GM23338 (cell line): Measurements from ENCODE around the gene ST8SIA1. TPM values are rescaled to one million over a fixed set of nuclear protein-coding genes. Genes with fewer than 3 reads are reported as not detected.

Experiments
- ATAC-seq: fragments of 200-7000 bp; cut with Tn5 transposase; 3 replicates; pipeline ENCODE4 v1.9.1; 2020
- DNase-seq: peaks from one replicate; pipeline ENCODE4 v3.0.0-alpha.2; 2015; ENCODE audit warnings: low spot score
- H2AFZ ChIP-seq: fragments of 200-600 bp; sonication (generic); 2 replicates; pipeline ENCODE4 v1.8.0; 2016; ENCODE audit warnings: antibody characterized with exemption, mild to moderate bottlenecking, moderate library complexity
- H3F3A ChIP-seq: fragments of 200-600 bp; sonication (generic); replicated peaks from 2 replicates; pipeline ENCODE4 v1.8.0; 2017; ENCODE audit warnings: antibody characterized with exemption, mixed run types, low read depth
- H3K27ac ChIP-seq: fragments of 200-600 bp; sonication (generic); 2 replicates; pipeline ENCODE4 v1.6.1; 2016; ENCODE audit warnings: low read depth
- H3K27me3 ChIP-seq: fragments of 200-600 bp; sonication (generic); 2 replicates; pipeline ENCODE4 v1.8.0; 2016; ENCODE audit warnings: mild to moderate bottlenecking, mixed run types, moderate library complexity; ENCODE audit not compliant: insufficient read depth
- H3K36me3 ChIP-seq: fragments of 200-600 bp; sonication (generic); 2 replicates; pipeline ENCODE4 v1.8.0; 2016; ENCODE audit warnings: mild to moderate bottlenecking; ENCODE audit not compliant: insufficient read depth
- H3K4me1 ChIP-seq: fragments of 200-600 bp; sonication (generic); 2 replicates; pipeline ENCODE4 v1.8.0; 2016; ENCODE audit warnings: mild to moderate bottlenecking, moderate library complexity; ENCODE audit not compliant: insufficient read depth
- H3K4me2 ChIP-seq: fragments of 200-600 bp; sonication (generic); 2 replicates; pipeline ENCODE4 v1.7.1; 2017; ENCODE audit warnings: mixed run types
- H3K4me3 ChIP-seq: fragments of 200-600 bp; sonication (generic); 2 replicates; pipeline ENCODE4 v1.6.1; 2016; ENCODE audit warnings: mixed run types
- H3K79me2 ChIP-seq: fragments of 200-600 bp; sonication (generic); replicated peaks from 2 replicates; pipeline ENCODE4 v1.8.0; 2017; ENCODE audit warnings: mild to moderate bottlenecking; ENCODE audit not compliant: insufficient read depth
- H3K9me2 ChIP-seq: fragments of 200-600 bp; sonication (generic); 2 replicates; pipeline ENCODE4 v1.8.0; 2017; ENCODE audit not compliant: insufficient read depth
- H4K20me1 ChIP-seq: fragments of 200-600 bp; sonication (generic); replicated peaks from 2 replicates; pipeline ENCODE4 v1.8.0; 2017; ENCODE audit warnings: mild to moderate bottlenecking; ENCODE audit not compliant: insufficient read depth
- H3K27ac Mint-ChIP-seq: 2 replicates; pipeline ENCODE4 v1.8.0; 2020; ENCODE audit warnings: inconsistent platforms, mild to moderate bottlenecking, moderate library complexity, mixed read lengths
- H3K27me3 Mint-ChIP-seq: 3 replicates; pipeline ENCODE4 v1.8.0; 2022; ENCODE audit warnings: low read depth, mild to moderate bottlenecking, moderate library complexity, mixed read lengths, inconsistent platforms; ENCODE audit not compliant: insufficient read depth, poor library complexity
- H3K36me3 Mint-ChIP-seq: 3 replicates; pipeline ENCODE4 v1.8.0; 2021; ENCODE audit warnings: low read depth, mild to moderate bottlenecking, inconsistent platforms, moderate library complexity, mixed read lengths
- H3K4me1 Mint-ChIP-seq: 3 replicates; pipeline ENCODE4 v1.8.0; 2020; ENCODE audit warnings: mild to moderate bottlenecking, inconsistent platforms, mixed read lengths
- H3K4me3 Mint-ChIP-seq: 3 replicates; pipeline ENCODE4 v1.8.0; 2021; ENCODE audit warnings: moderate library complexity, mild to moderate bottlenecking, inconsistent platforms, mixed read lengths
- H3K9me3 Mint-ChIP-seq: 3 replicates; pipeline ENCODE4 v1.8.0; 2020; ENCODE audit warnings: moderate library complexity, mild to moderate bottlenecking, inconsistent platforms, mixed read lengths
- CTCF ChIP-seq, 2 experiments: fragments of 200-600 bp in 1 of 2; sonication (generic) in 1 of 2; conservative IDR thresholded peaks; 2 replicates each; pipeline versions ENCODE4 v1.5.1 to v1.6.1; 2016 to 2017; ENCODE audit warnings: antibody characterized with exemption in 2 of 2, low read depth in 2 of 2, mild to moderate bottlenecking in 2 of 2, moderate library complexity in 1 of 2
- EZH2 ChIP-seq: fragments of 200-600 bp; sonication (generic); IDR thresholded peaks from one replicate; pipeline ENCODE4 v1.8.0; 2017; ENCODE audit warnings: antibody characterized with exemption, mild to moderate bottlenecking, low read depth; ENCODE audit not compliant: unreplicated experiment
- EZH2phosphoT487 ChIP-seq: fragments of 200-600 bp; sonication (generic); IDR thresholded peaks from one replicate; pipeline ENCODE4 v1.8.1; 2018; ENCODE audit warnings: antibody characterized with exemption; ENCODE audit not compliant: unreplicated experiment
- JUNB ChIP-seq: IDR thresholded peaks from one replicate; pipeline ENCODE4 v1.6.1; 2016; ENCODE audit warnings: antibody characterized with exemption; ENCODE audit not compliant: unreplicated experiment
- NANOG ChIP-seq: IDR thresholded peaks from 2 replicates; pipeline ENCODE4 v1.6.1; 2016; ENCODE audit warnings: antibody characterized with exemption, borderline replicate concordance
- POLR2AphosphoS5 ChIP-seq: IDR thresholded peaks from 2 replicates; pipeline ENCODE4 v1.6.1; 2016; ENCODE audit warnings: antibody characterized with exemption, low read depth
- ZNF114 ChIP-seq: fragments of 250-450 bp; sonication (Bioruptor Pico); IDR thresholded peaks from 2 replicates; pipeline ENCODE4 v1.5.0; 2020; ENCODE audit warnings: mild to moderate bottlenecking, moderate library complexity
- ZNF331 ChIP-seq: fragments of 250-450 bp; sonication (Bioruptor Pico); IDR thresholded peaks from 2 replicates; pipeline ENCODE4 v1.5.0; 2020; ENCODE audit warnings: low read depth, mild to moderate bottlenecking, moderate library complexity
- polyA plus RNA-seq: library from polyadenylated mRNA; unstranded; fragments of >200 nt; fragmentation: Nextera tagmentation; extraction: Ambion mirVana; gene quantifications from 2 replicates; pipeline ENCODE4 v1.2.1, GENCODE V29; 2016
- total RNA-seq: library from RNA; depleted of rRNA; stranded (reverse); fragments of >200 nt; shearing (Covaris generic); gene quantifications from 2 replicates; pipeline ENCODE4 v1.2.3, GENCODE V29; 2014
- TF ChIP-seq, protein P1 (sequence below): IDR thresholded peaks from 2 replicates; pipeline ENCODE4 v1.6.1; 2016; ENCODE audit warnings: antibody characterized with exemption

ST8SIA1 gene
- total and polyA plus RNA-seq, 2 experiments from 2014 or later: 2.5 to 5.1 TPM

GRCh38 chr12:22282283-22282682 lies 52.2 kb downstream of the ST8SIA1 start:
- Mint-ChIP-seq H3K27me3 (no peaks in the 10 kb centered on the region), H3K27ac (no peak overlapping the region), H3K36me3 (peaks cover 3% of the 10 kb centered on the region; the same call in 2 of the 3 replicates), H3K9me3 (peaks cover 4% of the 10 kb centered on the region; the same call in 2 of the 3 replicates), H3K4me1 (peaks cover 6% of the 10 kb centered on the region), H3K4me3 (no peak overlapping the region)
- ATAC-seq (no peak), DNase-seq (no peak)
- no peaks in the 10 kb centered on the region for H3K27me3 ChIP-seq
- no peak overlapping the region for H2AFZ ChIP-seq
- no peaks in the 10 kb centered on the region for H4K20me1 ChIP-seq
- H3F3A ChIP-seq: no peaks in the 10 kb centered on the region
- no peak overlapping the region for H3K4me3 ChIP-seq
- no peak overlapping the region for H3K4me2 ChIP-seq
- no peaks in the 10 kb centered on the region for H3K79me2 ChIP-seq
- TF ChIP-seq EZH2 (no peak), ZNF331 (CRISPR knock-in tag) (no peak), NANOG (no peak), EZH2phosphoT487 (no peak), CTCF (conservative IDR thresholded peaks at IDR 0.05; ENCODE audit: low read depth in 2 of 2) (no peak), ZNF114 (CRISPR knock-in tag) (no peak), POLR2AphosphoS5 (no peak)
- TF ChIP-seq, protein P1, sequence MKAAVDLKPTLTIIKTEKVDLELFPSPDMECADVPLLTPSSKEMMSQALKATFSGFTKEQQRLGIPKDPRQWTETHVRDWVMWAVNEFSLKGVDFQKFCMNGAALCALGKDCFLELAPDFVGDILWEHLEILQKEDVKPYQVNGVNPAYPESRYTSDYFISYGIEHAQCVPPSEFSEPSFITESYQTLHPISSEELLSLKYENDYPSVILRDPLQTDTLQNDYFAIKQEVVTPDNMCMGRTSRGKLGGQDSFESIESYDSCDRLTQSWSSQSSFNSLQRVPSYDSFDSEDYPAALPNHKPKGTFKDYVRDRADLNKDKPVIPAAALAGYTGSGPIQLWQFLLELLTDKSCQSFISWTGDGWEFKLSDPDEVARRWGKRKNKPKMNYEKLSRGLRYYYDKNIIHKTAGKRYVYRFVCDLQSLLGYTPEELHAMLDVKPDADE: no peak
- H3K27ac ChIP-seq: no peak overlapping the region
- 0 out of 2 replicates have a peak, but pooled peaks cover 7% of the 10 kb centered on the region for H3K9me2 ChIP-seq
- H3K36me3 ChIP-seq: no peaks in the 10 kb centered on the region
- H3K4me1 ChIP-seq: no peaks in the 10 kb centered on the region

GRCh38 chr12:22276867-22277266 lies 57.6 kb downstream of the ST8SIA1 start:
- Mint-ChIP-seq H3K27ac (no peak overlapping the region), H3K27me3 (no peaks in the 10 kb centered on the region), H3K4me1 (no peaks in the 10 kb centered on the region), H3K4me3 (no peak overlapping the region), H3K36me3 (peaks cover 3% of the 10 kb centered on the region; the same call in 2 of the 3 replicates), H3K9me3 (peaks cover 4% of the 10 kb centered on the region; the same call in 2 of the 3 replicates)
- no peaks in the 10 kb centered on the region for H4K20me1 ChIP-seq
- no peak for DNase-seq
- H3K9me2 ChIP-seq: 0 out of 2 replicates have a peak, but pooled peaks cover 13% of the 10 kb centered on the region
- H3F3A ChIP-seq: no peaks in the 10 kb centered on the region
- H3K4me2 ChIP-seq: no peak overlapping the region
- no peaks in the 10 kb centered on the region for H3K79me2 ChIP-seq
- no peaks in the 10 kb centered on the region for H3K36me3 ChIP-seq
- H3K4me1 ChIP-seq: no peaks in the 10 kb centered on the region
- no peak overlapping the region for H3K27ac ChIP-seq
- ATAC-seq: no peak
- no peaks in the 10 kb centered on the region for H3K27me3 ChIP-seq
- H2AFZ ChIP-seq: no peak overlapping the region
- no peak overlapping the region for H3K4me3 ChIP-seq
- no peak for TF ChIP-seq ZNF331 (CRISPR knock-in tag)
- TF ChIP-seq JUNB: no peak
